GM19239 (cell line): ENCODE results near the gene NHLRC4.

Source experiments
- DNase-seq: peaks from one replicate; pipeline ENCODE4 v3.0.0; 2011; ENCODE audit warnings: low spot score; ENCODE audit not compliant: insufficient read length
- FAIRE-seq: peaks from 2 replicates; lab custom pipeline; 2011; peaks lifted over from hg19 to GRCh38; lab: Jason Lieb, UNC

Gene NHLRC4

DNA sequence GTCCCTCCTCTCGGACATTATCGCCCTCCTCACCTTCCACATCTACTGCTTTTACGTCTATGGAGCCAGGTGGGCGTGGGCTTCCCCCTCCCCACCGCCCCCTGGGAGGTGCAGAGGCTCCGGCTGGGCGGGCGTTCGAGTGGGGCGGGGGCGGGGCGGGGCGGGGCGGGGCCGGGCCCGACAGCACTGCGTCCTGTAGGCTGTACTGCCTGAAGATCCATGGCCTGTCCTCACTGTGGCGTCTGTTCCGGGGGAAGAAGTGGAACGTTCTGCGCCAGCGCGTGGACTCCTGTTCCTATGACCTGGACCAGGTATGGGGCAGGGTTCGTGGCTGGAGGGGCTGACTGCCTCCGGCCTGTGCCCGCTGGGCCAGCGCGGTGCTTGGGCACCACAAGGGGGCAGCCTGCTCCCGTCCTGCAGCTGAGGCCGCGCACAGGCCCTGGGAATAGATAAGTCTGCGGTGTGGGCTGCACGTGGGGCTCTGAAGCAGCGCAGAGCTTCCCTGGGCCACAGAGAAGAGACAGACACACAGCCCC lies 12.1 kb downstream of the NHLRC4 start:
- FAIRE-seq (peak; percentile 42), DNase-seq (peak; percentile 91)

- FAIRE-seq (no peak), DNase-seq (no peak)
Observed at GRCh38 chr16:580141-580945, 13.5 kb downstream of the NHLRC4 start.

GRCh38 chr16:580946-581498 lies 14.2 kb downstream of the NHLRC4 start:
- no peak for DNase-seq
- no peak for FAIRE-seq

DNA sequence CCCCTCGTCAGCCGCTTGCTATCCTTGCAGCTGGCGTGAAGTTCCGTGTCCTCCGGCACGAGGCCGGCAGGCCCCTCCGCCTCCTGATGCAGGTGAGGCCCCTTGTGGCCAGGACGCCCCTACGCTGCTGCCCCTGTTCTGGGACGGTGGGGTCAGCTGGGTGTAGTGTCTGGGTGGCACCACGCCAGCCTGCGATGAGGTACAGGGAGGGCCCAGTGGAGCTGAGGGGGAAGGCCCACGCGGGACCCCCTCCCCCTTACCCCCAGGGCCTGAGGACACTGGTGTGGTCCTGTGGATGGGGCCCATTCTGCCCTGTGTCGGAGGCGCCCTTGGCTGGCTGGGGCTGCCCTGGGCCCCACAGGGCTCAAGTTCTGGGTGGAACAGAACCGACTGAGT lies 15.4 kb downstream of the NHLRC4 start:
- DNase-seq = no peak
- no peak for FAIRE-seq

DNA sequence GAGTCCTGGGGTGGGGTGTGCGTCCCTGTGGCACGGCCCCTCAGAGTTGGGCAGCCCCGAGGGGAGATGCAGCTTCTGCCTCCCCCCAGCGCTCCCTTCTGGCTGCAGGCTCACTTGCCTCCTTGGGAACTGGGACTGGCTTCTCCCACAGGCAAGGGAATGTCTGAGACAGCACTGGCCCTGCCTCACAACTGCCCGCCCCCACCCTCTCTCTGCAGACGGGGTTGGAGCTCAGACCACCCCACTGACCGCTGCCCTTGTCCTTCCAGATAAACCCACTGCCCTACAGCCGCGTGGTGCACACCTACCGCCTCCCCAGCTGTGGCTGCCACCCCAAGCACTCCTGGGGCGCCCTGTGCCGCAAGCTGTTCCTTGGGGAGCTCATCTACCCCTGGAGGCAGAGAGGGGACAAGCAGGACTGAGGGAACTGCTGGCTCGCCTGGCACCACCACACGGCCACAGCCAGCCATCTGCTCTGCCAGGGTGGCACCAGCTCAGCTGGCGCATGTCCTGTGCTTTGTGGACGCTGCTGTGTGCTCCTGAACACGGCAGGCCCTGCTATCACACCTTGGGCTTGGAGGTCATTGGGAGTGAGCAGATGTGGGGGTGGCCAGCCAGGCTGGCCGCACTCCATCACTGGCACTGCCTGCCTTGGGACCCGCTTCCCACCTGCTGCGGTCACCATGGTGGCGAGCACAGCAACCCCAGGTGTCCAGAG lies 16.0 kb downstream of the NHLRC4 start:
- DNase-seq = no peak
- no peak for FAIRE-seq

GRCh38 chr16:583470-583814 lies 16.6 kb downstream of the NHLRC4 start:
- FAIRE-seq = no peak
- DNase-seq = no peak

DNA sequence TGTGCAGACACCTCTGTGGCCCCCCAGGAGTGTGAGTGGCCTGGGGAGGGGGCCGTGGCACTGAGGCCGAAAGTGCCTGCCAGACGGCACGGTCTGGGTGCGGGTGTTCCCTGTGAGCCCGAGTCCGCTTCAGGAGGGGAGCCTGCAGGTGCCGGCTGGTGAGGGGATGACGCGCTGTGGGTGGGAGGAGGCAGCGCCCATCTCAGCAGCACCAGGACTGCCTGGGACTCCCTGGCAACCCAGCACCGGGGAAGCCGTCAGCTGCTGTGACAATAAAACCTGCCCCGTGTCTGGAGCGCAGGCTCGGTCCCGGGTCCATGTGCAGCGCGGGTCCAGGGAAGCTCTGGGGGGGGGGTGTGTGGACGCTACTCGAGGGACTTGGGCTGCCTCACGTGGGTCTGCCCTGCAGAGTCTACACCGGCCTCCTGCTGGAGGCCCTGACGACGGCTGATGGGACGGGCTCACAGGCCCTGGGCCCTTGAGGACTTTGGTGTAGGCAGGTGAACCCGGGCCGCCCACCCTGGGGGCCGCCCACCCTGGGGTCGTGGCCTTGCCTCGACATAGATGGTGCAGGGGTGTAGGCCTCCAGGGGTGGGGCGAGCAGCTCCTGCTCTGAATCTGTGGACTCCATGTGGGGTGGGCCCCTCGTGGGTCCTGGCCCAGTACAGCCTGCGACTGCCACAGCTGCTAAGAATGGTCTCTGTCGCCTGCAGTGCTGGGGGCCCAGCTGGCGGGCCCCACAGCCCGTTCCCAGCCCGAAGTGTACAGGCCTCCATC lies 17.2 kb downstream of the NHLRC4 start:
- DNase-seq (no peak), FAIRE-seq (no peak)

GRCh38 chr16:585351-585750 lies 18.5 kb downstream of the NHLRC4 start:
- no peak for DNase-seq

GRCh38 chr16:586047-586644 lies 19.3 kb downstream of the NHLRC4 start:
- DNase-seq = no peak
- FAIRE-seq = no peak

More at GRCh38 chr16:585351-585750, 18.5 kb downstream of the NHLRC4 start:
- no peak for FAIRE-seq

- no peak for DNase-seq
- FAIRE-seq = no peak
Observed at GRCh38 chr16:586645-587590, 20.1 kb downstream of the NHLRC4 start.

GRCh38 chr16:588639-588888 lies 21.8 kb downstream of the NHLRC4 start:
- FAIRE-seq (peak; percentile 42), DNase-seq (no peak)

DNA sequence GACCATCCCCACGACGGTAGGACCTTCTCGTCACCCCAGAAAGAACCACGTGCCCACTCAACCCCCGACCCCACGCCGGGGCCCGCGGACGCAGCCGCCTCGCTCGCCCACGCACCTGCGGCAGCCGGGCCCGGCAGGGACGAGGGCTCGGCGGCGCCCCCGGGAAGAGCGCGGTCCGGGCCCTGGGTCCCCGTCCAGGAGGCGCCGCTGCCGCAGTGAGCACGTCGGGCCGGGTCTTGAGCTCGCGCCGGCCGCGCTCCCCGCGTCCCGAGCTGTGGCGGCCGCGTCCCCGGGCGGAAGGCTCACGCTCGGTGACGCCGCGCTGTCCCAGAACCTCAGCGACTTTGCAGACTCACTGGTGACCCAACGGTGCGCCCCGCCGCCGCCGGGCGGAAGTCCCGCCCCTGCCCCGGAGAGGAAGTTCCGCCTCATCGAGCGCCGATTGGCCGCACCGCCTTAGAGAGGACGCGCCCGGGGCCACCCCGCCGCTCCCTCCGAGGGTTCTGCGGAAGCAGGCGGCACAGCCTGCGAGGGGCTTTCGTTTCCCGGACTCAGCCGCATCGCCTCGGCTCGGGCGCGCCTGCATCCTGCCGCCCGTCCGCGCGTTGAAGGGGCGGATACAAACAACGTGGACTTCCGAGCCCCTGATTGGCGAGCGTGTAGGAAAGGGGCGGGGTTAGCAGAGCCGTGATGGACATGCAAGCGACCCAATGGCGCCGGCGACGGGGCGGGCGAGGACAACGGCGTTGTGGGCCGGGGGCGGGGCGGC lies 22.3 kb downstream of the NHLRC4 start:
- DNase-seq = peak; percentile 88
- no peak for FAIRE-seq

DNA sequence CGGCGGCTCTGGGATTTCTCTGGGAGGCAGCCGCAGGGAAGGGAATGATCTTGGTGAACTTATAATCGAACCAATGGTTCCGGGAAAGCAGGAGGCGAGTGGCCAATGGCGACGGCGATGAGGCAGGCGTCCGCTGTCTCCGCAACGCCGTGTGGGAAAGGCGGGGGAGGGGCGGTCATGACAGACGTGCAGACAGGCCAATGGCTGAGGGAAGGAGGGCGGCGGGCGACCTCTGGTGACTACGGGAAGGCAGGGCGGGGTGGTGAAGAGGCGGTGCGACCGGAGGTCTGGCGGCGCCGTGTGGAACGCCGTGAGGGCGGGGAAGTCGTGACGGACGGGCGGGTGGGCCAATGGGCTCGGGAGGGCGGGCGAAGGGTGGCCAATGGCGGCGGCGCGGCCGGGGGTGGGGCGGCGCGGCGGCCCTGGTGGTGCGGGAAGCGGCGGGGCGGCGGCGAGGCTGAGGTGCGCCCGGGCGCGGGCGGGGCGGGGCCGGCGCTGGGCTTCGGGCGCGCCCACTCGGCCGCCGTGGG lies 22.9 kb downstream of the NHLRC4 start, which contains the start of gene RAB40C:
TSS of gene RAB40C (plus strand) at position 409 of the 530 bp plus-strand sequence. CDS start 226 bp downstream, outside the sequence.
- FAIRE-seq (peak; percentile 90), DNase-seq (peak; percentile 99)

DNA sequence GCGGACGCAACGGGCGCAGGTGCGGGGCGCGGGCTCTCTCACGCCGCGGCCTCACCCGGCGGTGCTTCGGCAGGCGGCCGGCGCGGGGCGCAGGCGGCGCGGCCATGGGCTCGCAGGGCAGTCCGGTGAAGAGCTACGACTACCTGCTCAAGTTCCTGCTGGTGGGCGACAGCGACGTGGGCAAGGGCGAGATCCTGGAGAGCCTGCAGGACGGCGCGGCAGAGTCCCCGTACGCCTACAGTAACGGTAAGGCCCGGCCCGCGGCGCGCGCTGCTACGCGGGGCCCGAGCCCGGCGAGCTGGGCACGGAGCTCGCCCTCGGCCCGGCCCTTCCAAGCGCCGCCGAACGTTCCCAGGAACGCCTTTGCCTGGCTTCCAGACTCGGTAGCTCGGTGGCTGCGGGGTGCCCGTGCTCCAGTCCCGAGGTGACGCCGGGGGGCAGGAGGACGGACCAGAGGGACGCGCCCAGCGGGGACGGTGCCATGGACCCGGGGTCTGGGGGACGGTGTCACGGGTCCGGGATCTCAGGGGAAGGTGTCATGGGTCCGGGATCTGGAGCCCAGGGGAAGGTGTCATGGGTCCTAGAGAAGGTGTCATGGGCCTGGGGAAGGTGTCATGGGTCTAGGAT lies 23.5 kb downstream of the NHLRC4 start:
- no peak for FAIRE-seq
- no peak for DNase-seq

DNA sequence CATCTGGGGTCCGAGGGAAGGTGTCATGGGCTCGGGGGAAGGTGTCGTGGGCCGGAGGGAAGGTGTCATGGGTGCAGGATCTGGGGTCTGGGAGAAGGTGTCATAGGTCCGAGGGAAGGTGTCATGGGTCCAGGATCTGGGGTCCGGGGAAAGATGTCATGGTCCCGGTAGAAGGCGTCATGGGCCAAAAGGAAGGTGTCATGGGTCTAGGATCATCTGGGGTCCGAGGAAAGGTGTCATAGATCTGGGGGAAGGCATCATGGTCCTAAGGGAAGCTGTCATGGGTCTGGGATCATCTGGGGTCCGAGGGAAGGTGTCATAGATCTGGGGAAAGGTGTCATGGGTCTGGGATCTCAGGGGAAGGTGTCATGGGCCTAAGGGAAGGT lies 24.0 kb downstream of the NHLRC4 start:
- FAIRE-seq = no peak
- DNase-seq = no peak

DNA sequence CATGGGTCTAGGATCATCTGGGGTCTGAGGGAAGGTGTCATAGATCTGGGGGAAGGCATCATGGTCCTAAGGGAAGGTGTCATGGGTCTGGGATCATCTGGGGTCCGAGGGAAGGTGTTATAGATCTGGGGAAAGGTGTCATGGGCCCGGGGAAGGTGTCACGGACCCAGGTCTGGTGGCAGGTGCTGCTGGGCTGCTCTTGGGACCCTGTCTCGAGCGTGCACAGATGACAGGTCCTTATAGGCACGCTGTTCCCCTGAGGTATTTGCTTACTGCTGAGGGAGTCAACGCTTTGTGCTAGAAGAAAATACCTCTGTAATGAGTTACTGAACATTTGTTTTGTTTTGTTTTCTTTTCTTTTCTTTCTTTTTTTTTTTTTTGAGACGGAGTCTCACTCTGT lies 24.4 kb downstream of the NHLRC4 start:
- no peak for DNase-seq

GRCh38 chr16:591892-592517 lies 25.2 kb downstream of the NHLRC4 start:
- FAIRE-seq = no peak

More for the DNA sequence above, 24.4 kb downstream of the NHLRC4 start:
- FAIRE-seq = no peak

More at GRCh38 chr16:591892-592517, 25.2 kb downstream of the NHLRC4 start:
- no peak for DNase-seq
